Stimulated activated CD4-positive, alpha-beta T cell treated with anti-CD3 and anti-CD28 coated beads, Interleukin-12 subunit alpha, Interleukin-12 subunit beta, amount 100 ng/mL, for 24 hours (primary cell): ENCODE measurements around the gene PRR12.
"Not testable (repeated sequence)": the region's sequence is repeated elsewhere in the genome, so short reads cannot be mapped to it uniquely, and the experiment has no call there.

Experiments used
- DNase-seq, 2 experiments: peaks; one replicate each; pipeline ENCODE4 v3.0.0-alpha.2; 2020; ENCODE audit warnings: low read depth in 2 of 2

Gene PRR12

DNA sequence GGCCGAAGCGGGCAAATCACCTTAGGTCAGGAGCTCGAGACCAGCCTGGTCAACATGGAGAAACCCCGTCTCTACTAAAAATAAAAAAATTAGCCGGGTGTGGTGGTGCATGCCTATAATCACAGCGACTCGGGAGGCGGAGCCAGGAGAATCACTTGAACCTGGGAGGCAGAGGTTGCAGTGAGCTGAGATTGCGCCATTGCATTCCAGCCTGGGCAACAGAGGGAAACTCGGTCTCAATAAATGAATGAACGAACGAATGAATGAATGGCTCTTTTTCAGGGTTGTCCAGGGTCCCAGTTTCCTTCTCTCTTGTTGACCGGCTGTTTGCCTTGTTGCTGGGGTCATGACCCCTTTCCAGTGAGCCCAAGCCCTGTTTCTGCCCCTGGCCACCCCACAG lies 26.9 kb downstream of the PRR12 start:
- not testable (repeated sequence) for DNase-seq

DNA sequence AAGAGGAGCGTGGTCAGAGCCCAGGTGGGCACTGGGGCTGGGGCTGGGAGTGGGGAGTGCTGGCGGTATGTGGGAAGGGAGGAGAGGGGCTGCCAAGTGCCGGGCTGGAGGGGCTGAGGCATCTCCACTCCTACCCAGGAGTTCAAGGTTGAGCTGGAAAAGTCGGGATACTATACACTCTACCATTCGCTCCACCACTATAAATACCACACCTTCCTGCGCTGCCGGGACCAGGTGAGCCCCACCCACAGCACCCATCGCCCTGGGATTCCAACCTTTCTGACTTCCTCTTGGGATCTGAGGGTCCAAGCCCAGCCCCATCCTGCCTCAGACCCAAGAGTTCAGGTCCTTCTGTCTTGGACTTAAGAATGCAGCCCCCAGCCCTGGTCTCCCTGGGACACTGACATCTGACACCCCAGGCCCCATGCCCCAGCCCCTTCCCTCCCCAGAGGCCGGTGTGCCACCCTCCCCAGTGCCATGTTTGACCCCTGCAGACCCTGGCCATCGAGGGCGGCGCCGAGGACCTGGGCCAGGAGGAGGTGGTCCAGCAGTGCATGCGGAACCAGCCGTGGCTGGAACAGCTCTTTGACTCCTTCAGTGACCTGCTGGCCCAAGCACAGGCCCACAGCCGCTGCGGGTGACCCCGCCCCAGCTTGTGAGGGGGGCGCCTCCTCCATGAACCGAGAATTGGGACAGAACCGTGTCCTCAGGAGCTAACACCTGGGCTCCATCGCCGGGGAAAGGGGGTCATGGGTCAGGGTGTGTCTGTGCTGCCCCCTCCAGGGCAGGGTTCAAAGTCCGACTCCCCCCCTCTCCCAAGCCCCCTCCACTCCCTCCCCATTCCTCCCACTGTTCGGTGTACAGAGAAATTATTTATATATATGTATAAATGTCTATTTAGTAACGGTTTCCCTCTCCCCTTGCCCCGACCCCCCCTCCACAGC lies 34.3 kb downstream of the PRR12 start:
- DNase-seq, result no peak

DNA sequence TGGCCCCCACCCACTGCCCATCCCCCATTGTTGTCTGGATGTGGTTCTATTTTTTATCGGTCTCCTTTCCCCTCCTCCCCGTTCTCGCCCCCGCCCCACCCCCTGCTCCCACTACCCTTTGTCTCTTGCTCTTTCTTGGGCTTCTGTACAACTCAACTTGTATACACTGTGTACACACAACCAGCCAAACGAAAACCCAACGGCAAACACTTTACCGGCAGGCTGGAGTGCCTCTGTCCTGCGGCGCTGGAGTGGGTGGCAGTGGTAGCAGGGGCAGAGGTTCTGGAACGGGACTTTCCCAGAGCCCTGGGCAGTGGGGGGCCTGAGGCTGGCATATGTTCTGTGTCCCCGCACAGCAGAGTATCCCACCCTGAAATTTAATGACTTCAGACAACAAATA lies 35.2 kb downstream of the PRR12 start:
- no peak for DNase-seq

DNA sequence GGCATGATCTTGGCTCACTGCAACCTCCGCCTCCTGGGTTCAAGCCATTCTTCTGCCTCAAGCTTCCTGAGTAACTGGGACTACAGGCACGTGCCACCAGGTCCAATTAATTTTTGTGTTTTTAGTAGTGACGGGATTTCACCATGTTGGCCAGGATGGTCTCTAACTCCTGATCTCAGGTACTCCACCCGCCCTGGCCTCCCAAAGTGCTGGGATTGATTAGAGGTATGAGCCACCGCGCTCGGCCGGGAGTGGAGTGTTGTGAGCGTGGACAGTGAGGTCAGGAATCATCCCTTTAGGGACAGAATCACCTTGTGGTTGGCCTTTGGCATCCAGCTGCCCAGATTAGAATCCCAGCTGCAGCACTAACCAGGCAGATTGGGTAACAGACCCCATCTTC lies 38.7 kb downstream of the PRR12 start:
- no peak for DNase-seq

DNA sequence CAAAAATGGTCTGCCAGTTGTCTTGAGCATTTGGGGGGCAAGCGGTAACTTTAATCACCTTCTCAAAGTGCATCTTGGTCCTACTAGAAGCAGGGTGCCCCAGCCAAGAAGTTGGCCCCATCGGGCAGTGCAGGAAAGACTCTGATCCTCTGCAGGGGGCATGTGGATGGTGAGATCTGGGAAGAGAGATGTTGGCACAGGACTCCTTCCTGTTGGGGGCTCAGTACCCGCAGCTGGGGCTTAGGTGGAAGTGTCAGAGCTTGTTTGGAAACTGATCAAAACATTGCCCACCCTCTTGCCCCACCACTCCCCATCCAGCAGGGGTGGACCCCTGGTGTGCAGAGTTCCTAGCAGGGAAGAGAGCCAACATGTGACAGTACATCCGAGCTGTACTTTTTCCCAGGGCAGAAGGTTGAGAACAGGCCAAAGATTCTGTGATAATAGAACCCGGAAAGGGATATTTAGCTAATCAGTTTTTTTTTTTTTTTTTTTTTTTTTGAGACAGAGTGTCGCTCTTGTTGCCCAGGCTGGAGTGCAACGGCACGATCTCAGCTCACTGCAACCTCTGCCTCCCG lies 40.1 kb downstream of the PRR12 start:
- DNase-seq, result no peak

DNA sequence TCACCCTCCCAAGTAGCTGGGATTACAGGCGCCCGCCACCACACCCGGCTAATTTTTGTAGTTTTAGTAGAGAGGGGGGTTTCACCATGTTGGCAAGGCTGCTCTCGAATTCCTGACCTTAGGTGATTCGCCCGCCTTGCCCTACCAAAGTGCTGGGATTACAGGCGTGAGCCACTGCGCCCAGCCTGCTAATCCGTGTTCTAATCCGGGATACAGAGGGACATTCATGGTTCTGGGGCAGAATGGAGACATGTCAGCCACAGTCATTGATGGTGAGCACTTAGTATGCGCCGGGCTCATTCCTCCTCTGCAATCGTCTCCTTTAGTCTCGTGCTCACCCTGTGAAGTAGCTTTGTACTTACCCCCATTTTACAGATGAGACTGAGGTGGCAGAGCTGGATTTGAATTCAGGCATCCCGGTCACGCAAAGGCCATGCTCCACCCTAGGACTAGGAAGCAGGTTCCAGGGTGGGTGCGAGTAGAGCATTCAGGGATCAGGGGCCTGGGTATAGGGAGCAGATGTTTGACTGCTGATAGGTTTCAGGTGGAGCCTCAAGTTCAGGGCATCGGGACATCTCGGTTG lies 40.7 kb downstream of the PRR12 start:
- no peak for DNase-seq

DNA sequence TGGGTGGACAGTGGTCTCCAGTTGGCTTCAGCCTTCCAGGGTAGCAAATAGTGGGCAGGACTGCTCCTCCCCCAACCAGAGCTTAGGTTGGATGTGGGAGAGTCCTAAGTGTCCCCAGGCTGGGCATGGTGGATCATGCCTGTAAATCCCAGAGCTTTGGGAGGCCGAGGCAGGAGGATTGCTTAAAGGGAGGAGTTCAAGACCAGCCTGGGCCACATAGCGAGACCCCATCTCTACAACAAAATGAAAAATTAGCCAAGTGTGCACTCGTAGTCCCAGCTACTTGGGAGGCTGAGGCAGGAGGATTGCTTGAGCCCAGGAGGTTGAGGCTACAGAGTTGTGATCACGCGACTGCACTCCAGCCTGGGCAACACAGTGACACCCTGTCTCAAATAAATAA lies 41.6 kb downstream of the PRR12 start:
- no peak for DNase-seq

DNA sequence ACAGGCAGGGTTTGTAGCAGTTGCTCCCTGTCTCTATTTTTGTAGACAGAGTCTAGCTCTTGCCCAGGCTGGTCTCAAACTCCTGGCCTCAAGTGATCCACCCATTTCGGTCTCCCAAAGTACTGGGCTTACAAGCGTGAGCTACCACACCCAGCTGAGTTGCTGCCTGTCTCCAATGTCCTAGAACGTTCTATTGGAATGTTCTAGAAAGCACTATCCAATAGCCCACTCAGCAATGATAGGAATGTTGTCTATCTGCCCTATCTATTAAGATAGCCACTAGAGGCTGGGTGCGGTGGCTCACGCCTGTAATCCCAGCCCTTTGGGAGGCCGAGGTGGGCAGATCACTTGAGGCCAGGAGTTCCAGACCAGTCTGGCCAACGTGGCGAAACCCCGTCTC lies 42.3 kb downstream of the PRR12 start:
- DNase-seq, result not testable (repeated sequence)

DNA sequence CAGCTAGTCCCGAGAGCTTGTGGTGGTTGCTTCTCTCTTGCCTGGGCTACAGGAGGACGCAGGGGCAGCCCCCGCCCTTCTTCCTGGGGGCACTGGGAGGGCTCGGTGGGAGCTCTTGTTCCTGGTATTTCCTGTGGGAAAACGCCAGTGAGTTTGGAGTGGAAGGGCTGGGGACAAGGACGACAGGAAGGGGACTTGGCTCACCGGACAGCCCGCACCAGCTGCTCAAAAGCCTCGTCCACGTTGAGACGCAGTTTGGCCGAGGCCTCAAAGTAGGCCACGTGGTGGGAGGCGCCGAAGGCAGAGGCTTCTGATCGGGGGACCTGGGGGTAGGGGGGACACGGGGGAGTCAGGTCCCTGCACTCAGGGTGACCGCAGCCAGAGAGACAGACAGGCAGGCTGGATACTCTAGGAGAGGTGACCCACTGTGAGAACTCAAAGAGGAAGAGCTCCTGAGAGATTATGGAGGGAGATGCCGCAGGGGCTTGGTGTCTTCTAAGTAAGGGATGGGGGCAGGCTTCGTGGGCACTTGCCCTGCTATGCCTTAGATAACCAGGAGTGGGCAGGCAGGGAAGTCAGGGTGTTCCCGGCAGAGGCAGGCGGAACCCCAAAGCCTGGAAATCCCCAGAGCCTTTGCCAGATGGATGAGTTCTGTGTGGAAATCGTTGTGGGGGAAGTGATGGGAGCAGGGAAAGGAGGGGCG lies 44.7 kb downstream of the PRR12 start:
- DNase-seq, result no peak

DNA sequence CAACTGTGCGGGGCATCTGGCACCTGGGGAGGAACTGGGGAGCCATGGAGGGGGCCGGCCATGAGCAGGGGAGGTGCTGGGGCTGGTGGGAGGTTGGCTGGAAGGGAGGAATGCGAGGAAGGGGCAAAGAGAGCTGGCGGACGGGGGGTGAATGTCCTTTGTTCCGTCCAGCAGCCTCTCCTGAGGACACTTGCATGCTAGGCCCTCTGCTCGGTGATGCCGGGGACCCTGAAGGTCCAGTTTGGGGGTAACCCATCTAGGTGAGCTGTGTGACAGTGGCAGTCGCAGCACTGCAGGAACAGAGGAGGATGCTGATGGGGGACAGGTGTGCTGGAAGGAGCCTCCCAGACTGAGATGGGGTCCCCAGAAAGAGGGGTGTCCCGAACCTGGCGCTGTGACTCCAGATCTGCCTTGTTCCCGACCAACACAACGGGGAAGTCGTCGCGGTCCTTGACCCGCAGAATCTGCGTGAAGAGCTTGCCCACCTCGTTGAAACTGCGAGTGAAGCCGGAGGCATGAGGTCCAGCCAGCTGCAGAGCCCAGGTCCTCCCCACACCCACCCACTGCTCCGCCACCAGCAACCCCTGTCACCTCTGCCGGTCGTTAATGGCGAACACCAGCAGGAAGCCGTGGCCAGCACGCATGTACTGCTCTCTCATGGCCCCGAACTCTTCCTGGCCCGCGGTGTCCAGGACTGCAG lies 45.4 kb downstream of the PRR12 start:
- DNase-seq, result no peak

DNA sequence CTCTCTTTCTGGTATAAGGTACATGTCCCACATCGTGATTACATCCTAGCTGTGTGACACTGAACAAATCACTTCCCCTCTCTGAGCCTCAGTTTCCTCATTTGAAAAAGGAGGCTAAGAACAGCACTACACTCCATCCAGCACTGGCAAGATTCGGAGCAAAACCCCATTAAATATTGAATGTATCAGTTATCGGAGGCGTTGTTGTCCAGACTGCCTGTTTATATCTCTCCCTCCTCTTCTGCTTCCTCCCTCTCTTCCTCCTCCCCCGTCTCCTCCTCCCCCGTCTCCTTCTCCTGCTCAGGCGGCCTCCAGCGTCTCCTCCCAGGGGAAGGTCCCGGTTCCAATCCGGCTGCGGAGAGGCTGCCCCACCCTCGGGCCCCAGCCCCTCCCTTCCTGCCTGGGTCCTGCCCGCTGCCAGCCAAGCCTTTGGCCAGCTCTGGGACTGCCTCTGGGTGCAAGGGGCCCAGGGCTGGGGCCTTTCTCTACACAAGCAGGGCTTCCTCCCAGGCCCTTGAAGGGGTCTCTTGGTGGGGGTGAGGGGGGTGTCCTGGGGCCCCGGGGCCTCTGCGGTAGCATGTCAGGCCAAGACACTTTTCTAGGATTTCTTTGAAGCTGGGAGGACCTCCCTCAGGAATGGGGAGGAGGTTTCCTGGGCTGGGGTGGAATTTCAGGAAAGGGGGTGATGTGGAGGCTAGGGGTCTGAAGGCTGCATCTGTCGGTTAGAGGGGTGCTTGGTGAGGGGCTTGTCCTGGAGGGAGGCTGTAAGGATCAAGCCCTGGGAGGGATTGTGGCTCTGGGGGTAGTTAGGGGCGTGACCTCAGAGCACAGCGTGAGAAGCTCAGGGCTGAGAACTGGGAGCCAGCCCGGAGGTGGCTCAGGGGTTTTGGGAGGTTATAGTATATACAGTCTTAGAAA lies 47.1 kb downstream of the PRR12 start:
- DNase-seq, result no peak

DNA sequence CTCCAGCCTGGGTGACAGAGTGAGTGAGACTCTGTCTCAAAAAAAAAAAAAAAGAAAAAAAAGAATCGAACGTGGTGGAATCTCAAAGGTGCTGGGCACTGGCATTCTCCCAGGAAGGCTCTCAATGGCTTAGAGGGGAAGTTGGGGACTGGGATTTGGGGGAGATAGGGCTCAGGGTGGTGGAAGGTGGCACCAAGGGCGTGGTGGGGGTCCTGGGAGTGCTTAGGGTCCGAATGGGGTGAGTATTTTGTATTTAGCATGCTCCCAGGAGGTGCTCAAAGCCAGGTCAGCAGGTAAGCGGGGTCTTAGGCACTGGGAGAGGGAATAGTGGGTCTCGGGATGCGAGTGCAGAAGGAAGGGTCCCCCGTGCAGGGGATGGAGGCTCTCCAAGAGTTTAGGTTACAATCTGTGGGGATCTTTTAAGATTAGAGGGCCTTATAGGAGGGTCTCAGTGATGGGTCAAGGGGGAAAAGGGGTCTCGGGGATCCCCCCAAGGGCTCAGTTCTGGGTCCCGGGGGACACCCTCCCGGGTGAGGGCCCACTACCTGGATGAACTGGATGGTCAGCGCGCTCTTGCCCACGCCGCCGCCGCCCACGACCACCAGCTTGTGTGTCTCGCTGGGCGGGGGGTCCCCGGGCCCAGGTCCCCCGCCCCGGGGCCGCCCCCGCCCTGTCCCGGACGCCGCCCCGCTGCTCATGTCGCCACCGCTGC lies 48.6 kb downstream of the PRR12 start:
- DNase-seq, result no peak

DNA sequence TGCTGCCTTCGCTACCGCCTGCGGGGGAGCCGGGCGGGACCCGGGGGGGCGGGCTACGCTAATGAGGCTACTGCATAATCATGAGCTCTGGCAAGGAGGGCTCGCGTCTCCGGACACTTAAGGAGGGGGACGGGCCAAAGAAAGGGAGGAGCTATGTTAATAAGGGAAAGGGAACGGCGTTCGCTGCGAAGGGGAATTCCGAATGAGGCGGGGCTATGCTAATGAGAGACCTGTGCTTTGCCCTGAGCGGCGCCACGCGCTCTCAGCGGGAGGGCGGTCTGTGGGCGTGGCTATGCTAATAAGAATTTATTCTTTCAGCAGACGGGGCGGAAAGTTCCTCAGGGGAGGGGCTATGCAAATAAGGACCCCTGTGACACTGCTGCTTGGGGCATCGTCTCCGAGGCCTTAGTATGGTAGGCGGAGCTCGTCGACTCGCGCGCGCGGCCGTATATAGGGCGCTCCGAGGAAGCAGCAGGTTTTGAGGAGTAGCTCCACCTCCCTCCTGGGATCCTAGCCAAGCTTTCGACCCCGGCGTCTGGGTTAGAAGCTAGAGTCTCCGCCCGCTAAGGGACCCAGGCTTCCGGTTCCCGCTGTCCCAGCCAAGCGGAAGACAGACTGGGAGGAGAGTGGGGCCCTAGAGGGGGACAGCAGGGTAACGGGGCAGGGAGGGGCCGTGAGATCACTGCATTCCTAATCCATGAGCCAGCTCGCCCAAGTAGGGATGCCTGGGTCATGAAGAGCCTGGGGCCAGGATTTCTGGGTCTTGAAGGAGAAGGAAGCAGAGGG lies 49.3 kb downstream of the PRR12 start, which contains the start of gene RRAS:
RRAS (minus strand) TSS at position 31 of the 786 bp plus-strand sequence. CDS start 45 bp downstream, outside the sequence.
- DNase-seq, result peak; percentile 100

DNA sequence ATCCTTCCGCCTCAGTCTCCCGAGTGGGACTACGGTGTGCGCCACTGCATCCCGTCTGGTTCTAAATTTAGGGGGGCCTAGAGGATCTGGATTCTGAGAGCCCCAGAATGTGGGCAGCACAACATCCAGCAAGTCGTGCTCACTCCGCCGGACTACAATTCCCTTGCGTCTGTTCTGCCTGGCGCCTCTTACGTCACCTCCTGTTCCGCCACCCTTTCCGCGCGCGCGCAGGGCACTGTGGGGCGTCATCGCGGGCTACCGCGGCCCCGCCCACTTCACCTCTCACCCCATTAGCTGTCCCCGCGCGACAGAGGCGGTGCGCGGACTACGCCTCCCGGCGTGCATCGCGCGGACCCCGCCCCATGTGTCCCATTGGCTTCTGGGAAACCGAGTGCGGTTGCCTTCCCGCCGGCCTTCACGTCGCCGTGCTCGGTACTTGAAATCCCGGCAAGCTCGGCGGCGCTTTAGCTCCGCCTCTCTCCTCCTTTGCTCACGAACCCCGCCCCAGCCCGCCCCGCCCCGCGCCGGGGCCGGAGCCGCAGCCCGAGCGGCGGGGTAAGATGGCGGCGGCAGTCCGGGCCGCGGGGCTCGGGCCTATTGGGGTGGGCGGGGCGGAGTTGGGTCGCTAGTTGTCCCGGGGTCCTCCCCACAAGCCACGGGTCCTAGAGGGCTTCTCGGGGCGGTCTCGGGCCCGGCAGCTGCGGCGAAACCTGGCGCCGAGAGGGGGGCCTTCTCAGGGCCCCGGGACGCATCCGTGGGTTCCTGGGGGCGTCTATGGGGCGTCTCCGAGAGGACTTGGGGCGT lies 50.9 kb downstream of the PRR12 start, which contains the start of gene SCAF1:
SCAF1 (plus strand) TSS at position 522 of the 804 bp plus-strand sequence. CDS start 2,818 bp downstream, outside the sequence.
- DNase-seq, result peak; percentile 97 to 98

DNA sequence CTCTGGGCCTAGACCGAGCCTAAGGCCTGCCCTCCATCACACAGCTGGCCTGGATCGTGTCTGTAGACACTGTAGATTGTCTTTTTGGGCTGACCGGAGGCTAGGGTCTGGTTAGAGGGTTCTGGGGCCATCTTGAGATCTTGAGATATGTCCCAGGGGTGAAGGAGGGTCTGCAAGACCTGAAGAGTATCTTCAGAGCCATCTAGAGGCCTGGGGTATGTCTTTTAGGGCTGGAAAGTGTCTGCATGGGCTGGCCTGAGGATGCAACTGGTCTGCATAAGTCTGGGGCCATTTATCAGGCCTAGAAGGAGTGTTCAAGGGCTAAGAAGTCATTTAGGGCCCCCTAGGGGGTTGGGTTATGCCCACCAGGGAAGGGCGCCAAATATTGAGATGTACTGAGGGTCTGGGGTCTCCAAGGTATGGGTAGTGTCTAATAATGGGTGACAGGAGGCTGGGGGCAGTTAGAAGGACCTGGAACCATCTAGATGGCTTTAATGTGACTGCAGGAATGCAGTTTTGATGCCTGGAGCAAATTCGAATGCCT lies 51.6 kb downstream of the PRR12 start:
- no peak for DNase-seq

DNA sequence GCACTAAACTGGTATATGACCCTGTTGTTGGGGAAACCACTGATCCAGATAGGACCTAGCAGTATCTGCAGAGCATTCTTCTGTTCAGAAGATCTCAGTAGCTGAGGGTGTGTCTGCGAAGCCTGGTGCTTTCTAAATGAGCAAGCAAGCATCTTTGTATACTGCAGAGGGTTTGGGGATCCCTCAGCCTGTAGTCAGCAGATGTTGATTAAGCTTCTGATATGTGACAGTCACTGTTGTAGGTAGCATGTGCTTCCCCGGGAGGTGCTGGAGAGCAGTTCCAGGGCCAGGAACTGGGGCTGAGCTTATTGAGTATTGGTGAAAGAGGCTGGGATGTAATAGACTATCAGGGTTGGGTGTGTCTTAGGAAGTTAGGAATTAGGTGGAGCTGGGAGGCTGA lies 52.5 kb downstream of the PRR12 start:
- DNase-seq, result no peak

DNA sequence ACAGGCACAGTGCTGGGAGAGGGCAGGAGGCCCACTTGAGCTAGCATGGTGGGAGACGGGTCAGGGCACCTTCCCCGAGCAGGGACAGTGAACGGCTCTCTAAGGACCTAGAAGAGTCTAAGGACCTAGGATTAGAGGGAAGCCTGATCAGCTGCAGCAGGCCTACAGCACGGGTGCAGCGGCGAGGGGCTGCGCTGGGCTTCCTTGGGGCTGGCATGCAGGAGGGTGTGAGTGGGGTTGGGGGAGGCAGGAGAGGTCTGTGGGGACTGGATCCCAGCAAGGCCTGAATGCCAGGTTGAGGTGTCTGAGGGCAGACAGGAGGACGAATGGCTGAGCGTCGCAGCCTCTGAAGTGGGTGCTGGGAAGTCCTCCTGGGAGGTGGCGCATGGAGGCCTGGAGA lies 54.6 kb downstream of the PRR12 start:
- no peak for DNase-seq

DNA sequence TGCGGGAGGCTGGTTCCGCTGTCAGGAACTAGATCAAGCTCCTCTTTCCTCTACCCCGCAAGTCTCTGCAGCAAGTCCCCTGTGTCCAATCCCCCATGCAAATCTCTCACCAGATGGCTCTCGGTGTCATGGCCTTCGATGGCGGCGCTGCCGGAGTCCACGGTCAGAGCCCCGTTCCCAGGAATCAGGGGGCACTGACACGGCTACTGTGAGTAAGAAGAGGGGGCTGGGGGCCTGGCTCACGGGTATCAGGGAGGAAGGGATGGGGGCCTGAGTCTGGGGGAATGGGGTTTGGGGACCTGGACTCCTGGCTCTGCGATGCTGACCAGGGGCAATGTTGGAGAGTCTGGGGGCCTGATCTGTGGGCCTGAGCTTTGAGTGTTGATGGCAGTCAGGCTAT lies 55.0 kb downstream of the PRR12 start:
- no peak for DNase-seq
